ENCODE results near the gene PC.

GRCh38 chr11:66854231-66854661 is 103.9 kb downstream of the PC start:
- no peak for TF ChIP-seq REST (IDR thresholded peaks at IDR 0.05; ENCODE audit: low read depth)
- TF ChIP-seq TAF1 (IDR thresholded peaks at IDR 0.05; ENCODE audit: low read depth): no peak
- TF ChIP-seq RAD21 (IDR thresholded peaks at IDR 0.05; ENCODE audit: low read depth): no peak
- TF ChIP-seq YY1 (IDR thresholded peaks at IDR 0.05; ENCODE audit: low read depth): no peak
- TF ChIP-seq CREB1 (IDR thresholded peaks at IDR 0.05; ENCODE audit: low read depth): no peak

All from Ishikawa (cell line).